SU-DHL-6 (cell line): Measurements from ENCODE around the gene MT1E.

Source experiments
- CTCF ChIP-seq: fragments of 200-600 bp; sonication (generic); IDR thresholded peaks from one replicate; pipeline ENCODE4 v1.5.1; 2017; ENCODE audit warnings: antibody characterized with exemption, mild to moderate bottlenecking, low read length, moderate library complexity; ENCODE audit not compliant: insufficient read depth, poor library complexity, severe bottlenecking
- EZH2phosphoT487 ChIP-seq: fragments of 200-600 bp; sonication (generic), shearing (Covaris generic); conservative IDR thresholded peaks from 2 replicates; pipeline ENCODE4 v1.6.1; 2018; ENCODE audit warnings: mild to moderate bottlenecking, antibody characterized with exemption, low read length, moderate library complexity, mixed read lengths

GRCh38 chr16:56594292-56594619, 31.3 kb upstream of the MT1E start:
- no peak for TF ChIP-seq EZH2phosphoT487
- no peak for TF ChIP-seq CTCF
